Measurements from ENCODE around the gene EXOSC10. TPM values are rescaled to one million over a fixed set of nuclear protein-coding genes. Genes with fewer than 3 reads are reported as not detected.
"Not testable (repeated sequence)": the region's sequence is repeated elsewhere in the genome, so short reads cannot be mapped to it uniquely, and the experiment has no call there.

The EXOSC10 gene
- total and polyA plus RNA-seq, 2 of the 4 experiments (the other 2 are of a cell fraction), result 64.5 to 66.0 TPM

GRCh38 chr1:11083784-11084183, 15.9 kb downstream of the EXOSC10 start:
- BruUV-seq (replicated peaks); H3K27me3 ChIP-seq (ENCODE audit: control insufficient read depth, insufficient read depth, low read length); H3K9ac ChIP-seq (ENCODE audit: low read depth, low read length); H3K79me1 ChIP-seq (ENCODE audit: low read depth in 1 of 2, low read length in 2 of 2); intact Hi-C loops (cut with micrococcal nuclease); H4K91ac ChIP-seq (ENCODE audit: insufficient read depth, low read depth, low read length); H2BK15ac ChIP-seq (ENCODE audit: low read depth, low read length); H3K4me3 ChIP-seq (ENCODE audit: insufficient read depth, low read depth, low read length); H3K4me2 ChIP-seq (ENCODE audit: low read depth, low read length); H2AK9ac ChIP-seq (replicated peaks; ENCODE audit: low read depth, low read length, poor library complexity); in situ Hi-C loops (cut with MboI; ENCODE audit: low sequenced_read_pairs); H3K56ac ChIP-seq (ENCODE audit: extremely low read depth, insufficient read depth, low read length); DNase-seq; H3K4me1 ChIP-seq (ENCODE audit: control insufficient read depth, insufficient read depth, low read length); H3K9me1 ChIP-seq (ENCODE audit: insufficient read depth, low read length); H2BK5ac ChIP-seq (ENCODE audit: low read depth, low read length, poor library complexity, severe bottlenecking); H2BK20ac ChIP-seq (ENCODE audit: low read depth, low read length); H3K4ac ChIP-seq (ENCODE audit: low read depth, low read length); dilution Hi-C loops (cut with HindIII; ENCODE audit: low sequenced_read_pairs, unreplicated experiment); H3K23ac ChIP-seq (ENCODE audit: low read depth, low read length); H4K20me1 ChIP-seq (ENCODE audit: insufficient read depth, low read length); H2BK120ac ChIP-seq (ENCODE audit: low read depth, low read length); H2AFZ ChIP-seq (replicated peaks; ENCODE audit: low read length, poor library complexity); H3K9me3 ChIP-seq (ENCODE audit: control insufficient read depth, insufficient read depth, low read length); POLR2A ChIA-PET (ENCODE audit: unreplicated experiment); H2AK5ac ChIP-seq (ENCODE audit: low read depth, low read length); H3K18ac ChIP-seq (ENCODE audit: low read depth, low read length); H4K8ac ChIP-seq (ENCODE audit: low read depth in 2 of 2, low read length in 2 of 2); H4K5ac ChIP-seq (ENCODE audit: low read depth, low read length); ATAC-seq (ENCODE audit: low read depth); CTCF ChIA-PET; H3K27ac ChIP-seq (ENCODE audit: insufficient read depth, low read length); H3K14ac ChIP-seq (replicated peaks; ENCODE audit: low read depth, low read length): not testable (repeated sequence)
- peaks cover 40% of the 10 kb centered on the region for H3K36me3 ChIP-seq (ENCODE audit: control insufficient read depth, insufficient read depth, low read length)
- WGBS, 2 experiments (ENCODE audit: extremely low coverage in 2 of 2, insufficient read length in 1 of 2), result no CpG with 5 or more reads among the region's 3 CpGs

Data from IMR-90 (cell line).